NCI-H187 (cell line): Measurements from ENCODE around the gene GAP43.

Source experiments
- DNase-seq, 2 experiments: peaks; one replicate each; lab custom pipeline; 2025; lab: John Stamatoyannopoulos, UW

Gene GAP43

GRCh38 chr3:115766587-115767482, 143.5 kb downstream of the GAP43 start:
- DNase-seq: no peak

- no peak for DNase-seq
Measured at GRCh38 chr3:115768661-115769060, 145.4 kb downstream of the GAP43 start.
